Body of pancreas (tissue), 4 donors: Measurements from ENCODE around the gene CLOCK.

Source experiments
- POLR2A ChIP-seq, 3 donors: fragments of 450-650 bp; IDR thresholded peaks; one replicate each; pipeline ENCODE4 v1.6.1; 2016; ENCODE audit warnings: antibody characterized with exemption in 3 of 3, mild to moderate bottlenecking in 2 of 3
- TF ChIP-seq, protein P1 (sequence below), 7 experiments: fragments of 450-650 bp in 4 of 7; fragments of 200-600 bp in 3 of 7; sonication (generic) in 3 of 7; IDR thresholded peaks; one replicate each; pipeline ENCODE4 v1.5.1; 2016 to 2019; ENCODE audit warnings: antibody characterized with exemption in 7 of 7

DNA sequence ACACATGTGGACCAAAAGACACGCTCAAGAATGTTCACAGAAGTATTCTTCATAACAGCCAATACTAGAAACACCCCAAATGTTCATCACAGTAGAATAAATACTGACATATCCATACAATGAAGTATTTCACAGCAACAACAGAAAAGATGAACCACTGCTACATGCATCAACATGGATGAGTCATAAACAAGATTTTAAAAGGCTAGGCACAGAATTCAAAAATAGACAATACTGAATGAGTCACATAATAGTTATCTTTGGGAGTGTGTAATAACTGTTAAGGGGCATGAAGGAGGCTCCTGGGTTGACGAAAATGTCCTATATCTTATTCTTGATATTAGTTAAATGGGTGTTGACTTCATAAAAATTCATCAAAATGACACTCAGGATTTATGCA lies 43.5 kb downstream of the CLOCK start:
- TF ChIP-seq, protein P1, sequence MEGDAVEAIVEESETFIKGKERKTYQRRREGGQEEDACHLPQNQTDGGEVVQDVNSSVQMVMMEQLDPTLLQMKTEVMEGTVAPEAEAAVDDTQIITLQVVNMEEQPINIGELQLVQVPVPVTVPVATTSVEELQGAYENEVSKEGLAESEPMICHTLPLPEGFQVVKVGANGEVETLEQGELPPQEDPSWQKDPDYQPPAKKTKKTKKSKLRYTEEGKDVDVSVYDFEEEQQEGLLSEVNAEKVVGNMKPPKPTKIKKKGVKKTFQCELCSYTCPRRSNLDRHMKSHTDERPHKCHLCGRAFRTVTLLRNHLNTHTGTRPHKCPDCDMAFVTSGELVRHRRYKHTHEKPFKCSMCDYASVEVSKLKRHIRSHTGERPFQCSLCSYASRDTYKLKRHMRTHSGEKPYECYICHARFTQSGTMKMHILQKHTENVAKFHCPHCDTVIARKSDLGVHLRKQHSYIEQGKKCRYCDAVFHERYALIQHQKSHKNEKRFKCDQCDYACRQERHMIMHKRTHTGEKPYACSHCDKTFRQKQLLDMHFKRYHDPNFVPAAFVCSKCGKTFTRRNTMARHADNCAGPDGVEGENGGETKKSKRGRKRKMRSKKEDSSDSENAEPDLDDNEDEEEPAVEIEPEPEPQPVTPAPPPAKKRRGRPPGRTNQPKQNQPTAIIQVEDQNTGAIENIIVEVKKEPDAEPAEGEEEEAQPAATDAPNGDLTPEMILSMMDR (IDR thresholded peaks at IDR 0.05) = no peak
- no peak for TF ChIP-seq POLR2A (IDR thresholded peaks at IDR 0.05)
